Left ventricle myocardium superior (tissue), 1 donor: ENCODE data around the gene MED20. TPM values are rescaled to one million over a fixed set of nuclear protein-coding genes. Genes with fewer than 3 reads are reported as not detected.
A peak's percentile ranks its signal among the peaks of the same experiment; 100 is the strongest.

Experiments used
- ATAC-seq: fragments of 200-7000 bp; cut with Tn5 transposase; one replicate; pipeline ENCODE4 v1.9.1; 2020; ENCODE audit warnings: mild to moderate bottlenecking, moderate library complexity
- DNase-seq: peaks from one replicate; pipeline ENCODE4 v3.0.0-alpha.2; 2020
- intact Hi-C: fragments of 100-400 bp; cut with micrococcal nuclease; formaldehyde crosslinking; loops from one replicate; pipeline ENCODE4 v1.11.0; 2022
- total RNA-seq: library from RNA; stranded (reverse); fragmentation: NEBNext Ultra II Directional; extraction: Animal tissue kit (Norgen Biotek cat#: 25700); gene quantifications from one replicate; pipeline ENCODE4 v1.2.1, GENCODE V29; 2021
- donor health status: DM: no; HTN: yes; CAD: no; lungs with severe emphysema.

The MED20 gene
- total RNA-seq, 1 donor from 2014 or later = 18.7 TPM

GRCh38 chr6:41922154-41922553 is 1.2 kb upstream of the MED20 start:
- no peak for ATAC-seq
- intact Hi-C loops = loop anchor here (5.0 kb wide), 1 partner anchor 130 kb away; no protein-coding TSS in a partner anchor
- DNase-seq = no peak

GRCh38 chr6:41921712-41921998 is 716 bp upstream of the MED20 start:
- DNase-seq (no peak), ATAC-seq (peak; percentile 7)
- intact Hi-C loops = loop anchor here (5.0 kb wide), 1 partner anchor 129 kb away; no protein-coding TSS in a partner anchor

GRCh38 chr6:41917528-41917927 is 3.4 kb downstream of the MED20 start:
- intact Hi-C loops = no loop called here
- no peak for ATAC-seq
- DNase-seq = no peak

- intact Hi-C loops = no loop called here
- ATAC-seq = no peak
- no peak for DNase-seq
These were observed 5.9 kb downstream of the MED20 start for GRCh38 chr6:41914869-41915530.

GRCh38 chr6:41914343-41914742 is 6.6 kb downstream of the MED20 start:
- DNase-seq = no peak
- no peak for ATAC-seq
- intact Hi-C loops = no loop called here

GRCh38 chr6:41909727-41910126 is 11.2 kb downstream of the MED20 start:
- intact Hi-C loops = no loop called here
- DNase-seq (no peak), ATAC-seq (no peak)

- DNase-seq = no peak
These were observed 18.9 kb downstream of the MED20 start for GRCh38 chr6:41901882-41902519.

GRCh38 chr6:41900861-41901260 is 20.1 kb downstream of the MED20 start:
- DNase-seq (no peak), ATAC-seq (no peak)
- intact Hi-C loops = no loop called here

More at GRCh38 chr6:41901882-41902519, 18.9 kb downstream of the MED20 start:
- intact Hi-C loops = no loop called here
- no peak for ATAC-seq

GRCh38 chr6:41896281-41896680 is 24.7 kb downstream of the MED20 start:
- ATAC-seq = no peak
- no peak for DNase-seq
- intact Hi-C loops = no loop called here

- ATAC-seq = peak; percentile 99
- intact Hi-C loops = no loop called here
These were observed 25.4 kb downstream of the MED20 start, which contains the start of gene USP49 for GRCh38 chr6:41895300-41896233. Gene USP49, minus strand, starts transcription at chr6:41895375. Its CDS starts 88,392 bp downstream, at chr6:41806983.

GRCh38 chr6:41894366-41895299 is 26.3 kb downstream of the MED20 start:
- DNase-seq (no peak), ATAC-seq (peak; percentile 74)
- intact Hi-C loops = no loop called here

More at GRCh38 chr6:41895300-41896233, 25.4 kb downstream of the MED20 start, which contains the start of gene USP49:
- peak; percentile 94 for DNase-seq

GRCh38 chr6:41892921-41893564 is 27.9 kb downstream of the MED20 start:
- no peak for ATAC-seq
- intact Hi-C loops = no loop called here
- no peak for DNase-seq

- DNase-seq = no peak
- intact Hi-C loops = no loop called here
- ATAC-seq = no peak
These were observed 33.6 kb downstream of the MED20 start for GRCh38 chr6:41887331-41887751.

GRCh38 chr6:41885930-41886329 is 35.0 kb downstream of the MED20 start:
- ATAC-seq (no peak), DNase-seq (no peak)
- intact Hi-C loops = no loop called here

GRCh38 chr6:41884957-41885356 is 36.0 kb downstream of the MED20 start:
- intact Hi-C loops = no loop called here
- ATAC-seq (no peak), DNase-seq (no peak)

GRCh38 chr6:41881506-41881905 is 39.4 kb downstream of the MED20 start:
- ATAC-seq = no peak
- intact Hi-C loops = no loop called here
- no peak for DNase-seq

GRCh38 chr6:41878961-41879405 is 42.0 kb downstream of the MED20 start:
- intact Hi-C loops = no loop called here
- ATAC-seq (no peak), DNase-seq (no peak)

GRCh38 chr6:41878246-41878645 is 42.7 kb downstream of the MED20 start:
- DNase-seq (no peak), ATAC-seq (no peak)
- intact Hi-C loops = no loop called here
